Breast epithelium (tissue), 3 donors: ENCODE measurements around the gene ANKRD11.

Experiments used
- CTCF ChIP-seq, 3 donors: fragments of 450-650 bp; IDR thresholded peaks; one replicate each; pipeline ENCODE4 v1.5.1; 2016 to 2017; ENCODE audit warnings: antibody characterized with exemption in 3 of 3, mild to moderate bottlenecking in 3 of 3, moderate library complexity in 3 of 3
- POLR2A ChIP-seq: fragments of 450-650 bp; IDR thresholded peaks from one replicate; pipeline ENCODE4 v1.6.1; 2016; ENCODE audit warnings: antibody characterized with exemption, mild to moderate bottlenecking, moderate library complexity
- POLR2AphosphoS5 ChIP-seq, 3 donors: sonication (generic); formaldehyde crosslinking; IDR thresholded peaks; one replicate each; pipeline ENCODE4 v1.6.1; 2017; ENCODE audit warnings: antibody characterized with exemption in 3 of 3

- TF ChIP-seq CTCF (IDR thresholded peaks at IDR 0.05): no peak
- TF ChIP-seq POLR2A: no peak
- no peak for TF ChIP-seq POLR2AphosphoS5 (IDR thresholded peaks at IDR 0.05)
These were observed 139.5 kb downstream of the ANKRD11 start for GRCh38 chr16:89350701-89351380.
